ENCODE measurements around the gene C1orf115.

GRCh38 chr1:220699044-220699443 lies 8.9 kb downstream of the C1orf115 start:
- TF ChIP-seq CTCF (conservative IDR thresholded peaks at IDR 0.05; ENCODE audit: low read length) (no peak), EZH2phosphoT487 (IDR thresholded peaks at IDR 0.05; ENCODE audit: borderline replicate concordance) (no peak)
